ENCODE data around the gene SEC62.
"Not testable (repeated sequence)": the region's sequence is repeated elsewhere in the genome, so short reads cannot be mapped to it uniquely, and the experiment has no call there.

SEC62 gene

GRCh38 chr3:170016057-170016456, 49.5 kb downstream of the SEC62 start:
- Histone ChIP-seq H3K4me1 (ENCODE audit: control insufficient read depth, insufficient read depth, low read depth, low read length) (peaks cover 3% of the 10 kb centered on the region), H2BK120ac (ENCODE audit: low read depth, low read length) (no peak overlapping the region), H3K27me3 (ENCODE audit: control insufficient read depth in 1 of 2, insufficient read depth in 1 of 2, low read length in 2 of 2) (peaks cover 0 to 4% of the 10 kb centered on the region in 2 experiments), H2AK5ac (ENCODE audit: low read length, severe bottlenecking) (no peak overlapping the region), H3K27ac (ENCODE audit: low read length, poor library complexity, severe bottlenecking) (no peak overlapping the region), H4K91ac (ENCODE audit: low read length) (no peak overlapping the region), H2BK5ac (ENCODE audit: low read depth, low read length, poor library complexity, severe bottlenecking) (no peak overlapping the region), H2AFZ (ENCODE audit: low read depth, low read length) (no peak overlapping the region), H3K4ac (ENCODE audit: low read depth in 1 of 2, low read length in 2 of 2) (no peak overlapping the region), H3K18ac (ENCODE audit: low read depth in 1 of 2, low read length in 2 of 2) (no peak overlapping the region), H3K23ac (ENCODE audit: low read length in 2 of 2) (no peak overlapping the region), H3K9ac (ENCODE audit: low read length) (no peak overlapping the region), H4K8ac (ENCODE audit: low read length) (no peak overlapping the region), H3K4me3 (ENCODE audit: insufficient read depth in 1 of 2, low read depth in 1 of 2, low read length in 2 of 2) (no peak overlapping the region), H3K9me3 (ENCODE audit: control insufficient read depth, low read length) (no peaks in the 10 kb centered on the region), H3K36me3 (ENCODE audit: control insufficient read depth in 1 of 2, insufficient read depth in 2 of 2, low read depth in 1 of 2, low read length in 2 of 2) (no peaks in the 10 kb centered on the region), H2BK12ac (ENCODE audit: low read length in 2 of 2) (no peak overlapping the region), H3K79me1 (replicated peaks; ENCODE audit: low read length, poor library complexity, severe bottlenecking) (no peaks in the 10 kb centered on the region), H3K14ac (ENCODE audit: low read length in 2 of 2) (no peak overlapping the region), H2BK15ac (ENCODE audit: low read depth, poor library complexity, severe bottlenecking) (no peak overlapping the region), H3K4me2 (ENCODE audit: low read length, poor library complexity, severe bottlenecking) (no peak overlapping the region)
- 100% methylated on average over 3 of the region's 3 CpGs for WGBS
- DNase-seq: no peak

GRCh38 chr3:170019306-170019705, 52.7 kb downstream of the SEC62 start:
- not testable (repeated sequence) for H3K27ac ChIP-seq (ENCODE audit: low read length, poor library complexity, severe bottlenecking); H2AFZ ChIP-seq (ENCODE audit: low read depth, low read length); H3K9me3 ChIP-seq (ENCODE audit: control insufficient read depth, low read length); H2BK5ac ChIP-seq (ENCODE audit: low read depth, low read length, poor library complexity, severe bottlenecking); DNase-seq; H4K8ac ChIP-seq (ENCODE audit: low read length); H3K4me1 ChIP-seq (ENCODE audit: control insufficient read depth, insufficient read depth, low read depth, low read length); H3K14ac ChIP-seq (ENCODE audit: low read length in 2 of 2); H3K18ac ChIP-seq (ENCODE audit: low read depth in 1 of 2, low read length in 2 of 2); H2BK12ac ChIP-seq (ENCODE audit: low read length in 2 of 2); H3K4me2 ChIP-seq (ENCODE audit: low read length, poor library complexity, severe bottlenecking); H3K36me3 ChIP-seq (ENCODE audit: control insufficient read depth in 1 of 2, insufficient read depth in 2 of 2, low read depth in 1 of 2, low read length in 2 of 2); H3K4me3 ChIP-seq (ENCODE audit: insufficient read depth in 1 of 2, low read depth in 1 of 2, low read length in 2 of 2); H3K79me1 ChIP-seq (replicated peaks; ENCODE audit: low read length, poor library complexity, severe bottlenecking); H3K23ac ChIP-seq (ENCODE audit: low read length in 2 of 2); H3K4ac ChIP-seq (ENCODE audit: low read depth in 1 of 2, low read length in 2 of 2); H2BK120ac ChIP-seq (ENCODE audit: low read depth, low read length); H3K9ac ChIP-seq (ENCODE audit: low read length); H2AK5ac ChIP-seq (ENCODE audit: low read length, severe bottlenecking); H2BK15ac ChIP-seq (ENCODE audit: low read depth, poor library complexity, severe bottlenecking); H3K27me3 ChIP-seq (ENCODE audit: control insufficient read depth in 1 of 2, insufficient read depth in 1 of 2, low read length in 2 of 2); H4K91ac ChIP-seq (ENCODE audit: low read length)
- 92% methylated on average over 4 of the region's 4 CpGs for WGBS

GRCh38 chr3:170021083-170021482, 54.5 kb downstream of the SEC62 start:
- H4K91ac ChIP-seq (ENCODE audit: low read length): no peak overlapping the region
- 84% methylated on average over 1 of the region's 3 CpGs for WGBS
- H3K27ac ChIP-seq (ENCODE audit: low read length, poor library complexity, severe bottlenecking): no peak overlapping the region

GRCh38 chr3:170022336-170022735, 55.7 kb downstream of the SEC62 start:
- no peak overlapping the region for H3K4ac ChIP-seq (ENCODE audit: low read depth in 1 of 2, low read length in 2 of 2)
- no peak overlapping the region for H2BK15ac ChIP-seq (ENCODE audit: low read depth, poor library complexity, severe bottlenecking)
- no peak overlapping the region for H3K9ac ChIP-seq (ENCODE audit: low read length)
- no peak overlapping the region for H2AFZ ChIP-seq (ENCODE audit: low read depth, low read length)
- WGBS: 96% methylated on average over 4 of the region's 4 CpGs
- no peak overlapping the region for H2BK12ac ChIP-seq (ENCODE audit: low read length in 2 of 2)
- H3K27ac ChIP-seq (ENCODE audit: low read length, poor library complexity, severe bottlenecking): no peak overlapping the region
- no peaks in the 10 kb centered on the region for H3K79me1 ChIP-seq (replicated peaks; ENCODE audit: low read length, poor library complexity, severe bottlenecking)
- H3K9me3 ChIP-seq (ENCODE audit: control insufficient read depth, low read length): no peaks in the 10 kb centered on the region
- peaks cover 3% of the 10 kb centered on the region for H3K4me1 ChIP-seq (ENCODE audit: control insufficient read depth, insufficient read depth, low read depth, low read length)
- H3K18ac ChIP-seq (ENCODE audit: low read depth in 1 of 2, low read length in 2 of 2): no peak overlapping the region
- no peak overlapping the region for H3K4me3 ChIP-seq (ENCODE audit: insufficient read depth in 1 of 2, low read depth in 1 of 2, low read length in 2 of 2)
- no peak overlapping the region for H2BK5ac ChIP-seq (ENCODE audit: low read depth, low read length, poor library complexity, severe bottlenecking)
- no peak for DNase-seq
- no peak overlapping the region for H2BK120ac ChIP-seq (ENCODE audit: low read depth, low read length)
- no peak overlapping the region for H4K91ac ChIP-seq (ENCODE audit: low read length)
- no peak overlapping the region for H4K8ac ChIP-seq (ENCODE audit: low read length)
- H3K4me2 ChIP-seq (ENCODE audit: low read length, poor library complexity, severe bottlenecking): no peak overlapping the region
- H3K14ac ChIP-seq (ENCODE audit: low read length in 2 of 2): no peak overlapping the region
- H3K36me3 ChIP-seq (ENCODE audit: control insufficient read depth in 1 of 2, insufficient read depth in 2 of 2, low read depth in 1 of 2, low read length in 2 of 2): no peaks in the 10 kb centered on the region
- no peak overlapping the region for H2AK5ac ChIP-seq (ENCODE audit: low read length, severe bottlenecking)
- H3K27me3 ChIP-seq (ENCODE audit: control insufficient read depth in 1 of 2, insufficient read depth in 1 of 2, low read length in 2 of 2): peaks cover 0 to 4% of the 10 kb centered on the region in 2 experiments
- no peak overlapping the region for H3K23ac ChIP-seq (ENCODE audit: low read length in 2 of 2)

More at GRCh38 chr3:170021083-170021482, 54.5 kb downstream of the SEC62 start:
- no peak for DNase-seq
- H3K4me2 ChIP-seq (ENCODE audit: low read length, poor library complexity, severe bottlenecking): no peak overlapping the region
- H3K4me1 ChIP-seq (ENCODE audit: control insufficient read depth, insufficient read depth, low read depth, low read length): peaks cover 3% of the 10 kb centered on the region
- no peak overlapping the region for H3K23ac ChIP-seq (ENCODE audit: low read length in 2 of 2)
- H2BK15ac ChIP-seq (ENCODE audit: low read depth, poor library complexity, severe bottlenecking): no peak overlapping the region
- H2AFZ ChIP-seq (ENCODE audit: low read depth, low read length): no peak overlapping the region
- no peaks in the 10 kb centered on the region for H3K36me3 ChIP-seq (ENCODE audit: control insufficient read depth in 1 of 2, insufficient read depth in 2 of 2, low read depth in 1 of 2, low read length in 2 of 2)
- H2AK5ac ChIP-seq (ENCODE audit: low read length, severe bottlenecking): no peak overlapping the region
- peaks cover 0 to 4% of the 10 kb centered on the region in 2 experiments for H3K27me3 ChIP-seq (ENCODE audit: control insufficient read depth in 1 of 2, insufficient read depth in 1 of 2, low read length in 2 of 2)
- no peak overlapping the region for H2BK5ac ChIP-seq (ENCODE audit: low read depth, low read length, poor library complexity, severe bottlenecking)
- no peak overlapping the region for H3K18ac ChIP-seq (ENCODE audit: low read depth in 1 of 2, low read length in 2 of 2)
- no peak overlapping the region for H3K9ac ChIP-seq (ENCODE audit: low read length)
- H2BK12ac ChIP-seq (ENCODE audit: low read length in 2 of 2): no peak overlapping the region
- H3K79me1 ChIP-seq (replicated peaks; ENCODE audit: low read length, poor library complexity, severe bottlenecking): no peaks in the 10 kb centered on the region
- no peak overlapping the region for H3K4me3 ChIP-seq (ENCODE audit: insufficient read depth in 1 of 2, low read depth in 1 of 2, low read length in 2 of 2)
- H4K8ac ChIP-seq (ENCODE audit: low read length): no peak overlapping the region
- H2BK120ac ChIP-seq (ENCODE audit: low read depth, low read length): no peak overlapping the region
- H3K4ac ChIP-seq (ENCODE audit: low read depth in 1 of 2, low read length in 2 of 2): no peak overlapping the region
- H3K9me3 ChIP-seq (ENCODE audit: control insufficient read depth, low read length): no peaks in the 10 kb centered on the region
- H3K14ac ChIP-seq (ENCODE audit: low read length in 2 of 2): no peak overlapping the region

Measured in mesenchymal stem cell (in vitro differentiated cells and primary cell).